Body of pancreas (tissue), 4 donors: ENCODE data around the gene HAO1. TPM values are rescaled to one million over a fixed set of nuclear protein-coding genes. Genes with fewer than 3 reads are reported as not detected.

Experiments used
- ATAC-seq: fragments of 150-250 bp; one replicate; pipeline ENCODE4 v1.9.1; 2016
- DNase-seq, 4 donors: peaks; one replicate each; pipeline ENCODE4 v3.0.0-alpha.2; 2019
- H3K27ac ChIP-seq, 4 donors: fragments of 200-600 bp; sonication (generic); 1 replicate in 3 of 4; 2 replicates in 1 of 4; pipeline versions ENCODE4 v1.5.1 to v1.6.1; 2016 to 2019; ENCODE audit warnings: mild to moderate bottlenecking in 1 of 4, mixed read lengths in 1 of 4, moderate library complexity in 1 of 4
- H3K27me3 ChIP-seq, 2 donors: fragments of 200-600 bp; sonication (generic); one replicate each; pipeline ENCODE4 v1.6.0; 2016; ENCODE audit warnings: mild to moderate bottlenecking in 1 of 2
- H3K36me3 ChIP-seq, 2 donors: fragments of 200-600 bp; sonication (generic); replicated peaks in 1 of 2; 2 replicates each; pipeline ENCODE4 v1.5.1; 2016; ENCODE audit warnings: low read depth in 2 of 2; ENCODE audit not compliant: insufficient read depth in 1 of 2
- H3K4me1 ChIP-seq: fragments of 200-600 bp; sonication (generic); one replicate; pipeline ENCODE4 v1.6.0; 2016
- H3K4me3 ChIP-seq, 2 donors: fragments of 200-600 bp; sonication (generic); 1 replicate in 1 of 2; 2 replicates in 1 of 2; pipeline ENCODE4 v1.5.1; 2016 to 2019
- H3K9me3 ChIP-seq, 3 donors: fragments of 200-600 bp; sonication (generic); 1 replicate in 2 of 3; 2 replicates in 1 of 3; pipeline ENCODE4 v1.5.1; 2016
- CTCF ChIP-seq, 7 experiments: fragments of 450-650 bp in 4 of 7; fragments of 200-600 bp in 3 of 7; sonication (generic) in 3 of 7; IDR thresholded peaks; one replicate each; pipeline ENCODE4 v1.5.1; 2016 to 2019; ENCODE audit warnings: antibody characterized with exemption in 7 of 7
- POLR2A ChIP-seq, 3 donors: fragments of 450-650 bp; IDR thresholded peaks; one replicate each; pipeline ENCODE4 v1.6.1; 2016; ENCODE audit warnings: antibody characterized with exemption in 3 of 3, mild to moderate bottlenecking in 2 of 3
- WGBS, 2 donors: methylation state at CpG; one replicate each; pipeline ENCODE4 v1.1.5; 2017; 5-methylcytosine and 5-hydroxymethylcytosine counted together
- intact Hi-C: fragments of 100-400 bp; cut with DNase I; formaldehyde crosslinking; loops from one replicate; pipeline ENCODE4 v1.15.1; 2023
- total RNA-seq, 2 donors: library from RNA; depleted of rRNA; stranded (reverse); fragments of >200 nt; gene quantifications; one replicate each; pipeline ENCODE4 v1.1.0, GENCODE V29; 2016

HAO1 gene
- total RNA-seq, 2 donors from 2014 or later: not detected

DNA sequence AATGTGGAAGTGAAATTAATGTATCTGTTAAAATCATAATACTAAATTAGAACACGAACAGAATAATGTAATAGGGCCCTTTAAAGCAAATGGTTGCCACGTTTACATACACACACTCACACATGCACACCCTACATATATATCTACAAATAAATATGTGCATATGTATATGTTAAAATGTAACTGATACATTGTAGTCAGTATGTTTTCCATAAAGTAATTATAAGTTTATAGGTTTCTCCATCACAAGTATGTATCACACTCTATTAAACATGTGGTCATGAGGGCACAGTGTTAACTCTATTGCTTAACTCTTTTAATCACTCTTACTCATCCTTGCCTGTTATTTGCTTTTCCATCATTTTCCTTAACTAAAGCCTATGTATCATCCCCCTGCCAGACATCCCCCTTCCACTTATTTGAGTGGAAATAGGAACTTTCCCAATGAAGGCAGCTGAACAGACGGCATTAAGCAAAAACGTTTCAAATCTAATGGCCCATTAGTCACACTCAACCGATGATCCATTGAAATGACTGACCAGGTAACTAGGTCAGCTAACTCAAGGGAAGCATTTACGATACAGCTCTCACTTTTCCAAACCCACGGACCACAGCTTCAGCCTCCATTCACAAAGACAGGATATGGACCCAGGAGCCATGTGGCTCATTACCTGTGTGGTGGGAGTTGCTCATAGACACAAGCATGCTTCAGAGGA, 89.3 kb downstream of the HAO1 start:
- H3K9me3 ChIP-seq: no peaks in the 10 kb centered on the region
- no peak overlapping the region for H3K4me3 ChIP-seq
- no peak overlapping the region for H3K27ac ChIP-seq
- DNase-seq (no peak), ATAC-seq (no peak)
- no peaks in the 10 kb centered on the region for H3K36me3 ChIP-seq
- H3K27me3 ChIP-seq: no peaks in the 10 kb centered on the region
- intact Hi-C loops: no loop called here
- H3K4me1 ChIP-seq: no peaks in the 10 kb centered on the region
- no peak for TF ChIP-seq POLR2A (IDR thresholded peaks at IDR 0.05)
- no peak for TF ChIP-seq CTCF (IDR thresholded peaks at IDR 0.05)
- WGBS, 2 donors: 68 to 69% methylated on average over 7 of the region's 7 CpGs

DNA sequence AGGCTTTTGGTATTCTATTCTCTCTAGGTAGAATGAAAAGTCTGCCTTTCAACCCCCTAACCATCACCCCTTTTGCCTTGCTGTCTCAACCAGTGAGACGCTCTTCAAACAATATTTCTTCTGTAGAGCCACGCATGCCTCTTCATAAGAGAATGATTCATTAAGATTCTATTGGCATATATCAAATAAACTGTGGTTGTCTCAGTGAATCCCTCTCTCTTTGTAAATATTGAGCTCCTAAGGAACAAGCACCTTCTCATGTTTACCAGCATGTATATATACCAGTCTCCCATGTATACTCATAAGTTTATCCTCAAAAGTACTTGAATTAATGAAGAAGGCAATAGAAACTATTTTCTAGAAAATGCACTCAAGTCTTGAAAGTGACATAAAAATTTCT, 90.6 kb downstream of the HAO1 start:
- Histone ChIP-seq H3K27me3 (no peaks in the 10 kb centered on the region), H3K4me1 (no peaks in the 10 kb centered on the region), H3K36me3 (no peaks in the 10 kb centered on the region), H3K9me3 (no peaks in the 10 kb centered on the region), H3K27ac (no peak overlapping the region), H3K4me3 (no peak overlapping the region)
- WGBS, 2 donors: 85 to 86% methylated on average over 2 of the region's 2 CpGs
- TF ChIP-seq CTCF (IDR thresholded peaks at IDR 0.05) (no peak), POLR2A (IDR thresholded peaks at IDR 0.05) (no peak)
- intact Hi-C loops: no loop called here
- no peak for ATAC-seq
- no peak for DNase-seq

DNA sequence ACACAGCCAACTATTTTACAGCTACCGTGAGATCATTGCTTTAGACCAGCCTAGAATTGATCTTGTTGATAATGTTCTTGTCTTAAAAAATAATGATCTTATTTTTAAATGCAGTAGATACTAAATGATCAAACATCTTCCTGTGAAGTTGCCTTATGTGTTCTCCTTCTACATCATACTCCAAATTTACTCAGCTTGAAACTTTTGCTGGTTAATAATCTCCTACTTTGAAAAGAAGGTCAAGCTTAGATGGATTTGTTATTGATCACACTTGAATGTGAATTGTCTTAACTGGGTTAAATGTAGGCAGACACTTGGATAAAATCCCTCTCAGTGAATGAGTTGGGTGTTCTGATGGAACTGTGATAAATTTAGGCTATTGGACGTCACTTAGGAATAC, 91.9 kb downstream of the HAO1 start:
- Histone ChIP-seq H3K36me3 (no peaks in the 10 kb centered on the region), H3K4me1 (no peaks in the 10 kb centered on the region)
- no peak for ATAC-seq

DNA sequence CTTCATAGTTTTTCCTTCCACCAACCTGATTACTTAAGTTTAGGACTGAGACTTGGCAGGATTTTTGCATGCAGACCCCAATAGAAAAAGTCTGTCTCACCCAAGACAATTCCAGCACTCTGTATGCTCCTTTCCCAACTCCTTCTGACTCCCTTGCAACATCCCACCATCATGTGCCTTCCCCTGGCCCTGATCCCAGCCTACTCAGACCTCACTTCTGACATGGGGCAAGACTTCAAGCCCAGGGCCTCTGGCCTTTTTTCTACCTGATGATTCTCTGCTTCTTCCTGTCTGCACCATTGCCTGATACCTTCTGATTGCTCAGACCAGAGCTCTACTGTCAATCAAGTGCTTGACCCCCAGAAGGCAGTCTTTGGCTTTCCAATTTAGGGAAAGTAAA, 96.6 kb downstream of the HAO1 start:
- DNase-seq: no peak
- H3K27me3 ChIP-seq: no peaks in the 10 kb centered on the region
- no peak overlapping the region for H3K27ac ChIP-seq
- no peaks in the 10 kb centered on the region for H3K4me1 ChIP-seq
- ATAC-seq: no peak
- no peak overlapping the region for H3K4me3 ChIP-seq
- no peaks in the 10 kb centered on the region for H3K36me3 ChIP-seq
- no peaks in the 10 kb centered on the region for H3K9me3 ChIP-seq
- intact Hi-C loops: no loop called here
- no peak for TF ChIP-seq CTCF (IDR thresholded peaks at IDR 0.05)
- no peak for TF ChIP-seq POLR2A (IDR thresholded peaks at IDR 0.05)

More for the DNA sequence above, 91.9 kb downstream of the HAO1 start:
- no peaks in the 10 kb centered on the region for H3K9me3 ChIP-seq
- H3K27me3 ChIP-seq: no peaks in the 10 kb centered on the region
- no peak for DNase-seq
- no peak overlapping the region for H3K27ac ChIP-seq
- TF ChIP-seq POLR2A (IDR thresholded peaks at IDR 0.05) (no peak), CTCF (IDR thresholded peaks at IDR 0.05) (no peak)
- WGBS, 2 donors: 38 to 48% methylated on average over 2 of the region's 2 CpGs
- no peak overlapping the region for H3K4me3 ChIP-seq
- intact Hi-C loops: no loop called here

DNA sequence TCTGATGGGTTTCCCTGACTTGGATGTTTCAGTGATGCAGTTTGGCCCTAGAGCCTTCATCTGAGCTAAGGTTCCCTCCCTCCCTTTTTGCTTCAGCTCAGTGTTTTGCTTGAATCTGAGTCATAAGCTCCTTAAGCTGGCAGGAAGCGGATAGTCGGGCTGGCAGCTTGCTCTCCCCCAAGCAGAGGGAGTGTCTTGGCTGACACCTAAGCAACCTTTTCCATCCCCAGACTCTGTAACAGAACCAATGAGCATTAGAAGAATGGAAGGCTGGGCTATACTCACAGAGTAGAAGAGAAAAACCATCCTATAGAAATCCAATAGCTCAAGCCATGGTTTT, 98.3 kb downstream of the HAO1 start:
- H3K27ac ChIP-seq: no peak overlapping the region
- H3K36me3 ChIP-seq: no peaks in the 10 kb centered on the region
- TF ChIP-seq POLR2A (IDR thresholded peaks at IDR 0.05) (no peak), CTCF (IDR thresholded peaks at IDR 0.05) (no peak)
- intact Hi-C loops: no loop called here
- WGBS, 2 donors: 51 to 85% methylated on average over 2 of the region's 2 CpGs
- no peaks in the 10 kb centered on the region for H3K27me3 ChIP-seq
- H3K4me3 ChIP-seq: no peak overlapping the region
- ATAC-seq (no peak), DNase-seq (no peak)
- no peaks in the 10 kb centered on the region for H3K4me1 ChIP-seq
- no peaks in the 10 kb centered on the region for H3K9me3 ChIP-seq
